Body of pancreas (tissue), 4 donors: Measurements from ENCODE around the gene ZFHX3. TPM values are rescaled to one million over a fixed set of nuclear protein-coding genes. Genes with fewer than 3 reads are reported as not detected.

Source experiments
- ATAC-seq: fragments of 150-250 bp; one replicate; pipeline ENCODE4 v1.9.1; 2016
- DNase-seq, 4 donors: peaks; one replicate each; pipeline ENCODE4 v3.0.0-alpha.2; 2019
- H3K27ac ChIP-seq, 4 donors: fragments of 200-600 bp; sonication (generic); 1 replicate in 3 of 4; 2 replicates in 1 of 4; pipeline versions ENCODE4 v1.5.1 to v1.6.1; 2016 to 2019; ENCODE audit warnings: mild to moderate bottlenecking in 1 of 4, mixed read lengths in 1 of 4, moderate library complexity in 1 of 4
- H3K27me3 ChIP-seq, 2 donors: fragments of 200-600 bp; sonication (generic); one replicate each; pipeline ENCODE4 v1.6.0; 2016; ENCODE audit warnings: mild to moderate bottlenecking in 1 of 2
- H3K36me3 ChIP-seq, 2 donors: fragments of 200-600 bp; sonication (generic); replicated peaks in 1 of 2; 2 replicates each; pipeline ENCODE4 v1.5.1; 2016; ENCODE audit warnings: low read depth in 2 of 2; ENCODE audit not compliant: insufficient read depth in 1 of 2
- H3K4me1 ChIP-seq: fragments of 200-600 bp; sonication (generic); one replicate; pipeline ENCODE4 v1.6.0; 2016
- H3K4me3 ChIP-seq, 2 donors: fragments of 200-600 bp; sonication (generic); 1 replicate in 1 of 2; 2 replicates in 1 of 2; pipeline ENCODE4 v1.5.1; 2016 to 2019
- H3K9me3 ChIP-seq, 3 donors: fragments of 200-600 bp; sonication (generic); 1 replicate in 2 of 3; 2 replicates in 1 of 3; pipeline ENCODE4 v1.5.1; 2016
- POLR2A ChIP-seq, 3 donors: fragments of 450-650 bp; IDR thresholded peaks; one replicate each; pipeline ENCODE4 v1.6.1; 2016; ENCODE audit warnings: antibody characterized with exemption in 3 of 3, mild to moderate bottlenecking in 2 of 3
- WGBS, 2 donors: methylation state at CpG; one replicate each; pipeline ENCODE4 v1.1.5; 2017; 5-methylcytosine and 5-hydroxymethylcytosine counted together
- intact Hi-C: fragments of 100-400 bp; cut with DNase I; formaldehyde crosslinking; loops from one replicate; pipeline ENCODE4 v1.15.1; 2023
- total RNA-seq, 2 donors: library from RNA; depleted of rRNA; stranded (reverse); fragments of >200 nt; gene quantifications; one replicate each; pipeline ENCODE4 v1.1.0, GENCODE V29; 2016
- TF ChIP-seq, protein P1 (sequence below), 7 experiments: fragments of 450-650 bp in 4 of 7; fragments of 200-600 bp in 3 of 7; sonication (generic) in 3 of 7; IDR thresholded peaks; one replicate each; pipeline ENCODE4 v1.5.1; 2016 to 2019; ENCODE audit warnings: antibody characterized with exemption in 7 of 7

ZFHX3 gene
- total RNA-seq, 2 donors from 2014 or later, result 22.4 to 24.6 TPM

DNA sequence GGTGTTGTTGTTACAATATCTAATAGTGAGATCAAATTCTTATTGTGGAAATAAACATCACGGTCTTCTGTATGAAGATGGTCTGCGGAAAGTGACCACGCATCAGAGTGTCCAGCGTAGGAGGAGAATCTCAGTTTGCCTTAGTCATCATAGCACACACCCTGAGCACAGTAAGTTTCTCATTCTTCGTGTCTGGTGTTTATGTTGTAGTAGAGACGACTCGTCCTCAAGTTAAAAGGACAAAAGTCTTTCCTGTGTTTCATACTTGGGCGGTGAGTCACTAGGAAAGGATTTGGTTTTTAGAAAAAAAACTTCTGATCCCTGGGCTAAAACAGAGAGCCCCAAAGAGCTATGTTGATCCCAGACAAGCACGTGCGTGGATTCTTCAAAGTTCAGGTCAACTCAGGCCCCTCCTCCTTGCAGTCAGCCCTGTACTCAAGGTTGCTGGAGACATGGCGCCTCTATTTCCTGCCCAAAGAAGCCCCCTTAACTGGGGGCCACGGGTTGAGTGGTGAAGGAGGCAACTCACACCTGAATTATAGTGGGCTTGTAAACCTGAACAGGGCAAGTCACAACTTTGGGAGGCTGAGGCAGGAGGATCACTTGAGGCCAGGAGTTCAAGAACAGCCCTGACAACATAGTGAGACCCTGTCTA lies 170.4 kb downstream of the ZFHX3 start:
- no peak for TF ChIP-seq POLR2A (IDR thresholded peaks at IDR 0.05)
- TF ChIP-seq, protein P1, sequence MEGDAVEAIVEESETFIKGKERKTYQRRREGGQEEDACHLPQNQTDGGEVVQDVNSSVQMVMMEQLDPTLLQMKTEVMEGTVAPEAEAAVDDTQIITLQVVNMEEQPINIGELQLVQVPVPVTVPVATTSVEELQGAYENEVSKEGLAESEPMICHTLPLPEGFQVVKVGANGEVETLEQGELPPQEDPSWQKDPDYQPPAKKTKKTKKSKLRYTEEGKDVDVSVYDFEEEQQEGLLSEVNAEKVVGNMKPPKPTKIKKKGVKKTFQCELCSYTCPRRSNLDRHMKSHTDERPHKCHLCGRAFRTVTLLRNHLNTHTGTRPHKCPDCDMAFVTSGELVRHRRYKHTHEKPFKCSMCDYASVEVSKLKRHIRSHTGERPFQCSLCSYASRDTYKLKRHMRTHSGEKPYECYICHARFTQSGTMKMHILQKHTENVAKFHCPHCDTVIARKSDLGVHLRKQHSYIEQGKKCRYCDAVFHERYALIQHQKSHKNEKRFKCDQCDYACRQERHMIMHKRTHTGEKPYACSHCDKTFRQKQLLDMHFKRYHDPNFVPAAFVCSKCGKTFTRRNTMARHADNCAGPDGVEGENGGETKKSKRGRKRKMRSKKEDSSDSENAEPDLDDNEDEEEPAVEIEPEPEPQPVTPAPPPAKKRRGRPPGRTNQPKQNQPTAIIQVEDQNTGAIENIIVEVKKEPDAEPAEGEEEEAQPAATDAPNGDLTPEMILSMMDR (IDR thresholded peaks at IDR 0.05), result no peak
- no peaks in the 10 kb centered on the region for H3K9me3 ChIP-seq
- peak; percentile 63 for ATAC-seq
- H3K4me3 ChIP-seq, result no peak overlapping the region
- H3K36me3 ChIP-seq, result no peaks in the 10 kb centered on the region
- peak overlapping the region in 2 of 4 donors; percentile 24 to 28 for H3K27ac ChIP-seq
- peaks cover 12% of the 10 kb centered on the region for H3K4me1 ChIP-seq
- no peaks in the 10 kb centered on the region for H3K27me3 ChIP-seq
- intact Hi-C loops, result no loop called here
- 72 to 76% methylated on average over 12 of the region's 12 CpGs for WGBS, 2 donors
- no peak for DNase-seq

DNA sequence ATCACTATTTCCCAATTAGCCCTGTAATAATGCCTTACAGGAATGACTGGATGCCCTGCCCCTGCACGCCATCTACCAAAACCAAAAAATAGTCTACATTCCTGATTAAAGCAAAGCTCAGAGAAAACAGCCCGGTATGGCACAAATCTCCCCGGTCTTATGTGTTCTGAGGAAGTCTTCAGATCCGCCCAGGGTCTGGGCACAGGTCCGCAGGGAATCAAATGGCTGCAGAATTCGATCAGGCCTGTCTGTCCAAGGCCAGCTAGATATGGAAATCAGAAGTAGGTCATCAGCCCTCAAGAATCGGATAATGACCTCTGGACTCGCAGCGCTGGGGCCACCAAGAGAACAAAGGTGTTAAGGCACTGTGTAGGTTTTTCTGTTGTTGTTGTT lies 171.0 kb downstream of the ZFHX3 start:
- Histone ChIP-seq H3K27me3 (no peaks in the 10 kb centered on the region), H3K4me1 (peaks cover 12% of the 10 kb centered on the region), H3K9me3 (no peaks in the 10 kb centered on the region), H3K27ac (peak overlapping the region in 1 of 4 donors; percentile 28), H3K36me3 (no peaks in the 10 kb centered on the region), H3K4me3 (no peak overlapping the region)
- intact Hi-C loops, result no loop called here
- no peak for ATAC-seq
- TF ChIP-seq, protein P1 (IDR thresholded peaks at IDR 0.05), result no peak
- TF ChIP-seq POLR2A (IDR thresholded peaks at IDR 0.05), result no peak
- 41 to 72% methylated on average over 9 of the region's 9 CpGs for WGBS, 2 donors
- DNase-seq, result no peak

DNA sequence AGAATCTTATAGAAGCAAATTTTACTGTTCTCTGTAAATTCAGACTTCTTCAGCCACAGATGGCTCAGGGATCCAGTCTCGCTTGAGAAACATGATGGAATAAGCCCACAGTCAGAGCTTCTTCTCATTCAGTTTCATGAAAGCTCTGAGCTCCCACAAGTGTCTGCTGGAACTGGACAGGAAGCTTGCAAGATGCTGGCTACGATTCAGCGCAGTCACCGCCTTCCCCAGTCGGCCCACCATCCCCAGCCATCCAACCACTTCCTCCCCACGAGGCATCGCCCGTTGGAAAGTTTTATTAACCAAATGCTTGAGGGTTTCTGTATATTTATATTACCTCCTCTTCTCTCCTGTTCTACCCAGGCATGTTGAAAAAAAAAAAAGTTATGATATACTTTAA lies 171.7 kb downstream of the ZFHX3 start:
- intact Hi-C loops, result no loop called here
- DNase-seq, result peak in 2 of 4 donors; percentile 25 to 48

DNA sequence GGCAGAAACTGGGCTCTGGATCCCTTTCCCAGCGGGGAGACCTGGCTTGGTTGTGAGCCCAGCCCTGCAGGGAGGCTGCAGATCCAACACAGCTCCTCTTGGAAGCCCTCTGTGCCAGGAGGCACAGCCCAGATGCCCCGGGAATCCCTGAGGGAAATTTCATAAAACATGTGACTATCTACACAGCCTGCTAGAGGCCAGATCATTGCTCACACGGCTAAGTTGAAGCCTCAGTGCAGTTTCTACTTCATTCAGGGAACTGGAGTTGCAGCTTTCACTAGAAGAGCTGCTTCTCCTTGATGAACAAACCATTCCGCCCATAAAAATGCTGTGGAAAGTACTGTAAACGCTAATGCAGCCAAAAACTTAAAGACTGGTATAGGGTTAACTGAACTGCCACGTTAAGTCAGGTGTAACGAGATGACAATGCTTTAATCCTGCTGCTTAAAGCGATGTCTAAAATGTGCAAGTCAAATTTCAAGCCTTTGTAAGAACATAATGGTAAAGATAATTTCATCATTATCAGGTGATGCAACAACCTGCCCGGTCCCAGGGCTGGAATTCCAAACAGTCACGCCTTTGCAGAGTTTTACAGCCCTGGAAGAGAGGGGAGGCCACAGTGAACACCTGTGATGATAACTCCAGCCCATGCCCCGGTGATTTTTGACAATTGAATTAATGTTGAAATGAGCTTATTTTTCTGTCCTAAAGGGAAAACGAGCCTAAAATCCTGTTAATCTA lies 172.5 kb downstream of the ZFHX3 start:
- WGBS, 2 donors, result 62 to 66% methylated on average over 11 to 12 of the region's 12 CpGs
- DNase-seq (no peak), ATAC-seq (no peak)
- no peaks in the 10 kb centered on the region for H3K9me3 ChIP-seq
- intact Hi-C loops, result no loop called here
- H3K27me3 ChIP-seq, result no peaks in the 10 kb centered on the region
- H3K36me3 ChIP-seq, result no peaks in the 10 kb centered on the region
- no peak overlapping the region for H3K4me3 ChIP-seq
- TF ChIP-seq, protein P1 (IDR thresholded peaks at IDR 0.05), result no peak
- no peak for TF ChIP-seq POLR2A (IDR thresholded peaks at IDR 0.05)
- H3K4me1 ChIP-seq, result peaks cover 12% of the 10 kb centered on the region
- H3K27ac ChIP-seq, result peak overlapping the region in 1 of 4 donors; percentile 9

More for the DNA sequence above, 171.7 kb downstream of the ZFHX3 start:
- Histone ChIP-seq H3K36me3 (no peaks in the 10 kb centered on the region), H3K27me3 (no peaks in the 10 kb centered on the region), H3K27ac (peak overlapping the region in 1 of 4 donors; percentile 9), H3K4me3 (no peak overlapping the region), H3K9me3 (no peaks in the 10 kb centered on the region), H3K4me1 (peaks cover 12% of the 10 kb centered on the region)
- ATAC-seq, result no peak
- TF ChIP-seq, protein P1 (IDR thresholded peaks at IDR 0.05), result no peak
- no peak for TF ChIP-seq POLR2A (IDR thresholded peaks at IDR 0.05)
- WGBS, 2 donors, result 73 to 80% methylated on average over 8 of the region's 8 CpGs
